HG02970 (cell line): ENCODE measurements around the gene MAD1L1.
"Not testable (repeated sequence)": the region's sequence is repeated elsewhere in the genome, so short reads cannot be mapped to it uniquely, and the experiment has no call there.

Experiments used
- ATAC-seq: cut with Tn5 transposase; IDR thresholded peaks from one replicate; pipeline ENCODE4 v1.9.1; 2021; ENCODE audit warnings: mild to moderate bottlenecking, moderate library complexity, moderate number of reproducible peaks; ENCODE audit not compliant: unreplicated experiment, low FRiP score

MAD1L1 gene

GRCh38 chr7:2079332-2080059, 153.2 kb downstream of the MAD1L1 start:
- no peak for ATAC-seq

GRCh38 chr7:2078899-2079298, 153.8 kb downstream of the MAD1L1 start:
- ATAC-seq, result no peak

- no peak for ATAC-seq
These were observed 156.1 kb downstream of the MAD1L1 start for GRCh38 chr7:2076649-2077064.

DNA sequence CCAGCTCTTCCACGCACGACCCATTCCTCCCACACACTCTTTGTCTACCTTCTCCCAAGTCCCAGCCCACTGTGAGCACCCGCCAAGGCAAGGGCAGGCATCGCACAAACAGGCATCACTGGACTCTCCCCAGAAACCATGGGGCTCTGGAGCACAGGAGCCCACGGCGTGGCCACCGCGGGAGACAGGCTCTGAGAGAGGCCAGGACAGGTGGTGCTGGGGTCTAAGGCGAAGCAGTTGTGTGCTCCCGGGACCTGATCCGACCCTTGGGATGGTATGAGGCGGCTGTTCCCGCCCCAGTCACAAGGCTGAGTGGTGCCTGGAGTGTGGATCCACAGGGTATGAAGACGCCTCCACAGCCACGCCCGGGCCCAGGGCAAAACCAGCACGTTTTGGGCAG, 156.9 kb downstream of the MAD1L1 start:
- no peak for ATAC-seq

- ATAC-seq, result no peak
These were observed 158.1 kb downstream of the MAD1L1 start for GRCh38 chr7:2074691-2075090.

DNA sequence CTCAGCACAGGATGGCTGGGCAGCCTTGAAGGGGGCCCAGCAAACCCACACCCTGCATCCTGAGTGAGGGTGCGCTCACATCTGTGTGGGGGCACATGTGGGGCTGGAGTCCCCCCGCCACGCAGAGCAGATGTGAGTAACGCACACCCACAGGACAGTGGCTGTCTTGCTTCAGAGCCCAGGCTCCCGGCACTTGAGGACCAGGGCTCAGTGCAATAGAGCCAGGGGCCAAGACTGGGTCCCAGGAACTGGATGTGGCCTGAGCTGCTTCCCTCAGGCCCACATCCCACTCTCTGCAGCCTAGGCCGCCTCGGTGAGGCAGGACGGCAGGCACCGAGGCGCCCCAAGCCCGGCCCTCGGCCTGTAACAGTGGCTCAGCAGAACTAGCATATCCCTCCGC, 159.9 kb downstream of the MAD1L1 start:
- no peak for ATAC-seq

GRCh38 chr7:2072042-2072441, 160.7 kb downstream of the MAD1L1 start:
- no peak for ATAC-seq

- no peak for ATAC-seq
These were observed 161.5 kb downstream of the MAD1L1 start for GRCh38 chr7:2071133-2071832.

DNA sequence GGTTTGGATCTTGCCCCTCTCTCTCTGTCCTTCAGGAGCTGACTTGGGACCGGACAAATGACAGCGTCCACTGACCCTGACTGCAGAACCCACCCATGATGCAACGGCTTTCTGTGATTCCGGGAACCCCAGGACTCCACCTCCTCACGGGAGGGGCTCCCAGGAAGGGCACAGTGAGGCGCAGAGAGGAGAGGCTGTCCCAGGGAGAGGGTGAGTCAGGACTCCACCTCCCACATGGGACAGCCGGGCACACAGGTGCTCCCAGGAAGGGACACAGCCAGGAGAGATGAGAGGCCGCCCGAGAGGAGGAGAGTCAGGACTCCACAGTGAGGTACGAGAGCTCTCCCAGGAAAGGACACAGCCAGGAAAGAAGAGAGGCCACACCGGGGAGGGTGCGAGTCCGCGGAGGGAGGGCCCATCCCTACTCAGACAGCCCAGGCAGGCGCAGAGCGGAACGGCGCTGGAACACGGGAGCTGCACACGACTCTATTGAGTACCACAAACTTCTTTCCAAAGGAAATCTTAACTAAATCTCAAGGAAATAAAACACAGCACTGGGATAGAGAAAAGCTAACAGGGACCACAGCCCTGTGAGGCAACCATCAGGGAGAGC, 162.5 kb downstream of the MAD1L1 start:
- no peak for ATAC-seq

DNA sequence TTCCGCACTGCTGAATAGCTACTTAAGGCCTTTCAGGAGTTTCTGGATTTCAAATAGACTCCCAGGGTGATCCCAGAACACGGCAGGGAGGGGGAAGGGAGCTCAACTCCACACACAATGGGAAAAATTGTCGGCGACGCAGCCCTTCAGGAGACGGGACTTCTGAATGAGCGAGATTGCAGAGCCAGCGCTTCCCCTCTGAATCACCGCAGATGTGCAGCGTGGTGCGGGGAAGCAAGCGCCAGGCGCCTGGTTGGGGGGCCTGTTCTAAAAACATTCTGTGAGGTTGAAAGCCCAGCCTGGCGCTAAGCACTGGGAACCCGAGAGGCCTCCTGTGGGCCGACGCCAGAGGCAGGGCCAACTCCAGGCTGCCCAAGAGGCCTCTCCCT, 163.3 kb downstream of the MAD1L1 start:
- ATAC-seq, result no peak

GRCh38 chr7:2068693-2069471, 163.9 kb downstream of the MAD1L1 start:
- no peak for ATAC-seq

GRCh38 chr7:2066251-2066919, 166.4 kb downstream of the MAD1L1 start:
- ATAC-seq, result no peak

GRCh38 chr7:2065528-2065927, 167.2 kb downstream of the MAD1L1 start:
- no peak for ATAC-seq

GRCh38 chr7:2063563-2064260, 169.0 kb downstream of the MAD1L1 start:
- ATAC-seq, result no peak

DNA sequence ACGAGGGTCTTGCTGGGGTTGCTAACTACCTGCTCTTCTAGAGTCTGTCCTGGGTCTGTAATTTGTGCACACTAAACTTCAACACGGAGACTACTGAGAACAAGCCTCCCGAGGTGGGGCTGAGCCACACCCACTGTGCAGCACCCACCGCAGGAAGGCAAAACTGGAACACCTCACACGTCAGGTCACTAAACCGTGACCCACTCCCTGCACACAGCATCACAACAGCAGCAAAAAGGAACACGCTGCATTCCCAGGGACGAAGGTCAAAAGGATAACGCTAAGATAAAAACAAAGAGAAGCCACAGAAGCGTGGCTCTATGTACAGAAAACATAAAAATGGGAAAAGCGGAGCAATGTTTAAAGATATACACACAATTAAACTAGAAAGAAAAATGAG, 170.1 kb downstream of the MAD1L1 start:
- no peak for ATAC-seq

- no peak for ATAC-seq
These were observed 172.0 kb downstream of the MAD1L1 start for GRCh38 chr7:2060701-2061100.

GRCh38 chr7:2059964-2060700, 172.6 kb downstream of the MAD1L1 start:
- no peak for ATAC-seq

- ATAC-seq, result not testable (repeated sequence)
These were observed 174.5 kb downstream of the MAD1L1 start for GRCh38 chr7:2058246-2058645.

- no peak for ATAC-seq
These were observed 176.8 kb downstream of the MAD1L1 start for GRCh38 chr7:2055956-2056355.
